ENCODE measurements around the gene CFAP141. TPM values are rescaled to one million over a fixed set of nuclear protein-coding genes. Genes with fewer than 3 reads are reported as not detected.

Gene CFAP141
- total RNA-seq, 4 donors from 2014 or later: not detected

DNA sequence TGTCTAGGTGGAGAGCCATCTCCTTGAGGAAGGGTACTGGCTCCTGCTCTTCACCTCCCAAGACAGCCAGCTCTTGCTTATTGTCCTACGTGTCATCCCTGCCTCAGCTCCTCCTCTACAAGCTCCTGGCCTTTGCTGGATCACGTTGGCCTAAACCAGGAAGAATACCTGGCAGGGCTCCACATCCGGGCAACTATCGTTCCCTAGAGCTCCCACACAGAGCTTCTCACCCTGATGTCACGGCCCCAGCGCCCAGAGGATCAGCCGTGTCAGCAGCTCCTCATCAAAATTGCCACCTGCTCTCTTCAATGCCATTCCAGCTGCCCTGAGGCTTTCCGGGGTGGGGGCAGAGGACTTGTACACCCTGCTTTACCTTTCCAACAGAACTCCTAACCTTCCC lies 12.3 kb downstream of the CFAP141 start:
- Histone ChIP-seq H3K9me3 (no peaks in the 10 kb centered on the region), H3K36me3 (no peaks in the 10 kb centered on the region), H3K4me1 (peaks cover 0 to 8% (median 0%) of the 10 kb centered on the region in 4 donors), H3K4me3 (no peak overlapping the region), H3K27me3 (no peaks in the 10 kb centered on the region), H3K27ac (no peak overlapping the region)
- TF ChIP-seq EP300 (IDR thresholded peaks at IDR 0.05) (no peak), POLR2A (IDR thresholded peaks at IDR 0.05) (no peak)
- TF ChIP-seq, protein P1, sequence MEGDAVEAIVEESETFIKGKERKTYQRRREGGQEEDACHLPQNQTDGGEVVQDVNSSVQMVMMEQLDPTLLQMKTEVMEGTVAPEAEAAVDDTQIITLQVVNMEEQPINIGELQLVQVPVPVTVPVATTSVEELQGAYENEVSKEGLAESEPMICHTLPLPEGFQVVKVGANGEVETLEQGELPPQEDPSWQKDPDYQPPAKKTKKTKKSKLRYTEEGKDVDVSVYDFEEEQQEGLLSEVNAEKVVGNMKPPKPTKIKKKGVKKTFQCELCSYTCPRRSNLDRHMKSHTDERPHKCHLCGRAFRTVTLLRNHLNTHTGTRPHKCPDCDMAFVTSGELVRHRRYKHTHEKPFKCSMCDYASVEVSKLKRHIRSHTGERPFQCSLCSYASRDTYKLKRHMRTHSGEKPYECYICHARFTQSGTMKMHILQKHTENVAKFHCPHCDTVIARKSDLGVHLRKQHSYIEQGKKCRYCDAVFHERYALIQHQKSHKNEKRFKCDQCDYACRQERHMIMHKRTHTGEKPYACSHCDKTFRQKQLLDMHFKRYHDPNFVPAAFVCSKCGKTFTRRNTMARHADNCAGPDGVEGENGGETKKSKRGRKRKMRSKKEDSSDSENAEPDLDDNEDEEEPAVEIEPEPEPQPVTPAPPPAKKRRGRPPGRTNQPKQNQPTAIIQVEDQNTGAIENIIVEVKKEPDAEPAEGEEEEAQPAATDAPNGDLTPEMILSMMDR (IDR thresholded peaks at IDR 0.05): no peak
- WGBS, 2 donors: 62 to 67% methylated on average over 8 of the region's 8 CpGs
- DNase-seq (ENCODE audit: low spot score in 2 of 2): no peak

DNA sequence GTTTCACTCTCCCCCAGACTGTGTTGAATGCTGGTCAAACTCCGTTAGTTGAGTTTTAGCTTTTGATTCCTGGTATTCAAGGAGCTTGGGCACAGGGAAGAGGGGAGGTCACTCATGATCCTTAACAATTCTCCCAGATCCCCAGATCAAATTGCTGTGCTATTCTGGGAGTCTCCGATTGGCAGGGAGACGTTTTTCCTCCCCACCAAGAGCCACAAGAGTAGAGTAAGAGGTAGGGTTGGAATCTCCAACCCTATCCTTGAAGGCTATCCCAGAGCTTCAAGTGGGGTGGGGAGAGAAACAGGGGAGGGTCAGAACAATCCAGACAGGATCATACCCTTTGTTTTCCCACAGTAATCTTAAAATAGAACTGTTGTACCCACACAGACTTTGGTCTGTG lies 13.7 kb downstream of the CFAP141 start:
- TF ChIP-seq, protein P1 (IDR thresholded peaks at IDR 0.05): no peak
- TF ChIP-seq POLR2A (IDR thresholded peaks at IDR 0.05) (no peak), EP300 (IDR thresholded peaks at IDR 0.05) (no peak)
- Histone ChIP-seq H3K27me3 (no peaks in the 10 kb centered on the region), H3K36me3 (no peaks in the 10 kb centered on the region), H3K27ac (no peak overlapping the region), H3K9me3 (no peaks in the 10 kb centered on the region), H3K4me1 (peaks cover 0 to 8% (median 0%) of the 10 kb centered on the region in 4 donors), H3K4me3 (no peak overlapping the region)
- no peak for DNase-seq (ENCODE audit: low spot score in 2 of 2)
- WGBS, 2 donors: 24 to 32% methylated on average over 3 of the region's 3 CpGs

DNA sequence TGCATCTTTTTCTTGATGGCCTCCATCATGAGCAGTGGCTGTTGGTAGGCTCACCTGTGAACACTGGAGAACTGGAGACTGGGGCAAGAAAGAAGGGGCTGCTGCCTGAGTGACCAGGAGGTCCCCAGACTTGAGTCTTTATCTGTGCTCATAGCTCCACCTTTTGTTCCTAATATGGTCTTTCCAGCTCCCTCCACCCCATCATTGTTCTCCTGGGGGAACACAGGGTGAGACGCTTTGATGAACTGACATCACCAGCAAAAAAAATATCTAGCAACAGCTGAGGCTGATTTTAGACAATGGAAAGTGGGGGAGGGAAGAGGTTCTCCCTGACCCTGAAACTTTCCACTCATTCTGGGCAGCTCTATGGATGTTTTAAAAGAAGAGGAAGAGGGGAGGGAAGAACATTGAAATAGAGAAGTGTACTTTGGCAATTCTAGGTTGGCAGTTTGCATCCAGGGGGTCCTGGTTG lies 14.1 kb downstream of the CFAP141 start, which contains the start of gene TPM3:
TPM3 (minus strand) TSS at position 111 of the 472 bp plus-strand sequence; CDS start at position 29, 82 bp downstream.
- Histone ChIP-seq H3K36me3 (no peaks in the 10 kb centered on the region), H3K4me1 (peaks cover 0 to 8% (median 0%) of the 10 kb centered on the region in 4 donors), H3K4me3 (no peak within 1 kb of the TSS), H3K9me3 (no peaks in the 10 kb centered on the region), H3K27me3 (no peaks in the 10 kb centered on the region), H3K27ac (no peak within 1 kb of the TSS)
- WGBS, 2 donors: 0 to 6% methylated on average over 1 of the region's 1 CpG
- DNase-seq (ENCODE audit: low spot score in 2 of 2): no peak
- TF ChIP-seq, protein P1 (IDR thresholded peaks at IDR 0.05): no peak

DNA sequence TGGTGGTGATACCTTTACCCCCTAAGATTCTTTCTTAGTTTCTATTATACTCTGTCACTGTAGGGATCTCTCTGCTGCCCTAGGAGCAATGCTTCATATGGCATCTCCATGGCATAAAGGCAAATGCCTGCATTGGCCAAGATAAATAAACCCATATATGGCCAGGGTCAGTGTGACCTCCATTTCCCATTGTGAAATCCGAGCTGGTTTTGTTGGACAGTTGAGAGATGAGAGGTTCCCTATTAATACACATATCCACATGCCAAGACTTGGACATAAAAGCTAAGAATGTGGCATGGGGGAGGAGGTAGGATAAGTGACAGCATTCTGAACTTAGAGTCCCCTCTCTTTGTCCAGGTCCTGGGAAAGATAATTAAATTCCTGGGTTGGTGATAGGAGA lies 15.6 kb downstream of the CFAP141 start:
- Histone ChIP-seq H3K27me3 (no peaks in the 10 kb centered on the region), H3K9me3 (no peaks in the 10 kb centered on the region), H3K27ac (no peak overlapping the region), H3K36me3 (no peaks in the 10 kb centered on the region), H3K4me1 (peaks cover 0 to 8% (median 0%) of the 10 kb centered on the region in 4 donors), H3K4me3 (no peak overlapping the region)
- no peak for DNase-seq (ENCODE audit: low spot score in 2 of 2)
- TF ChIP-seq, protein P1 (IDR thresholded peaks at IDR 0.05): no peak
- TF ChIP-seq EP300 (IDR thresholded peaks at IDR 0.05) (no peak), POLR2A (IDR thresholded peaks at IDR 0.05) (no peak)
- WGBS, 2 donors: 4 to 32% methylated on average over 1 of the region's 1 CpG

DNA sequence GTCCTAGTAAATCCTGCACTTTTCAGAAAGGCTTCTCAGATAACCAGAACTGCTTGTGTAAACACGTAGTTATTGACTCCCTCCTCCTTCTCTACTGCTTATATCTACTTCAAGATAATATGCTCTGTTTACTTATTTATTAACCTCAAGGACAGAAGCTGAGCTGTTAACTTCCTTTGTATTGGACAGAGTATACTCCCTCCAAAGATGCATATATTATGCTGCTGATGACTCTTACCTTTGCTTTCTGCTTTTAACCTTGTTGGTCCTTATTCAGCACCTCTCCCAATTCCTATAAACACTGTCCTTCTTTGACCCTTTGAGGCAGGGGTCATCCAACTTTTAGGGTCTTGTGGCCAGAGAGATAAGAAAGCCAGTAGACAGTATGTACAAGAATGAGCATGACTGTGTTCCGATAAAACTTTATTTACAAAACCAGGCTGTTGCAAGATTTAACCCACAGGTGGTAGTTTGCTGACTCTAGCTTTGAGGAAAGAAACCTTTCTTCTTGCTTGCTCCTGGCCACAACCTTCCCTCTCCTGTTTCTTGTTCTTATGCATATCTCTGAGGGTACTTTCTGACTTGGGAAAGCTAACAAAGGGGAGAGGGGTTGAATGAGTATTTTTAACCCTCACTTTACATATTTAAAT lies 19.2 kb downstream of the CFAP141 start:
- H3K9me3 ChIP-seq: no peaks in the 10 kb centered on the region
- no peak for DNase-seq (ENCODE audit: low spot score in 2 of 2)
- H3K4me1 ChIP-seq: peaks cover 0 to 7% (median 0%) of the 10 kb centered on the region in 4 donors
- 47 to 49% methylated on average over 2 of the region's 2 CpGs for WGBS, 2 donors
- no peaks in the 10 kb centered on the region for H3K36me3 ChIP-seq
- no peak overlapping the region for H3K4me3 ChIP-seq
- TF ChIP-seq, protein P1 (IDR thresholded peaks at IDR 0.05): no peak
- TF ChIP-seq POLR2A (IDR thresholded peaks at IDR 0.05) (no peak), EP300 (IDR thresholded peaks at IDR 0.05) (no peak)
- no peak overlapping the region for H3K27ac ChIP-seq
- no peaks in the 10 kb centered on the region for H3K27me3 ChIP-seq
